K562 (cell line): Measurements from ENCODE around the gene VPS4B. TPM values are rescaled to one million over a fixed set of nuclear protein-coding genes. Genes with fewer than 3 reads are reported as not detected.

ENCODE experiments used
- ATAC-seq: fragments of 200-7000 bp; cut with Tn5 transposase; 3 replicates; pipeline ENCODE4 v1.9.1; 2020; ENCODE audit warnings: moderate library complexity
- BruUV-seq: library from RNA; stranded (reverse); fragments of 400-500 nt; replicated peaks from 2 replicates; lab custom pipeline; 2021; lab: Mats Ljungman, UMichigan
- CTCF ChIA-PET: fragments of 300-600 bp; formaldehyde crosslinking; extraction: SDS; loops from one replicate; lab custom pipeline; 2021; ENCODE audit warnings: low intra/inter-chr PET ratio; lab: Yijun Ruan, JAX
- POLR2A ChIA-PET: fragments of 300-600, 350-650 bp; sonication (Branson Sonifier 250); formaldehyde crosslinking; extraction: SDS; loops from one replicate; lab custom pipeline; 2021; ENCODE audit warnings: antibody characterized with exemption, inconsistent platforms; lab: Yijun Ruan, JAX
- DNase-seq, 4 experiments: peaks; one replicate each; pipeline versions ENCODE4 v3.0.0 to v3.0.0-alpha.2; 2011 to 2018; ENCODE audit warnings: low spot score in 3 of 4, mixed read lengths in 3 of 4; ENCODE audit errors: extremely low read depth in 1 of 4
- FAIRE-seq: peaks from 2 replicates; lab custom pipeline; 2011; peaks lifted over from hg19 to GRCh38; lab: Jason Lieb, UNC
- H2AFZ ChIP-seq: 2 replicates; pipeline ENCODE4 v1.6.0; 2011; ENCODE audit warnings: low read depth, low read length, control low read depth, inconsistent platforms
- H3K27ac ChIP-seq: fragments of 200-600 bp; 3 replicates; pipeline ENCODE4 v1.8.0; 2011; ENCODE audit warnings: low read depth, mild to moderate bottlenecking, control low read depth, inconsistent platforms, low read length, moderate library complexity, mixed read lengths; ENCODE audit errors: extremely low read depth
- H3K27me3 ChIP-seq, 2 experiments: fragments of 300-600 bp in 1 of 2; 2 replicates in 1 of 2; 3 replicates in 1 of 2; pipeline versions ENCODE4 v1.6.0 to v1.8.0; 2011; ENCODE audit warnings: inconsistent platforms in 2 of 2, low read length in 2 of 2, mild to moderate bottlenecking in 1 of 2, mixed read lengths in 1 of 2, moderate library complexity in 1 of 2; ENCODE audit not compliant: control insufficient read depth in 2 of 2, insufficient read depth in 2 of 2
- H3K36me3 ChIP-seq: fragments of 300-600 bp; 3 replicates; pipeline ENCODE4 v1.8.0; 2011; ENCODE audit warnings: mild to moderate bottlenecking, low read length, inconsistent platforms; ENCODE audit not compliant: control insufficient read depth, insufficient read depth
- H3K4me1 ChIP-seq, 2 experiments: fragments of 200-600 bp in 1 of 2; replicated peaks in 1 of 2; 2 replicates in 1 of 2; 3 replicates in 1 of 2; pipeline versions ENCODE4 v1.5.1 to v1.8.0; 2011; ENCODE audit warnings: inconsistent platforms in 2 of 2, low read length in 2 of 2, mild to moderate bottlenecking in 1 of 2, mixed read lengths in 1 of 2, moderate library complexity in 1 of 2; ENCODE audit not compliant: control insufficient read depth in 2 of 2, insufficient read depth in 2 of 2
- H3K4me2 ChIP-seq: 2 replicates; pipeline ENCODE4 v1.6.1; 2011; ENCODE audit warnings: low read length, control low read depth, inconsistent platforms, mixed read lengths; ENCODE audit not compliant: insufficient read depth
- H3K4me3 ChIP-seq: fragments of 200-600 bp; sonication (generic), shearing (Covaris generic); 2 replicates; pipeline ENCODE4 v1.5.1; 2016; ENCODE audit warnings: control low read depth, inconsistent platforms
- H3K79me2 ChIP-seq: fragments of 200-600 bp; 3 replicates; pipeline ENCODE4 v1.8.0; 2011; ENCODE audit warnings: low read length, inconsistent platforms; ENCODE audit not compliant: control insufficient read depth, insufficient read depth
- H3K9ac ChIP-seq, 2 experiments: 2 replicates each; pipeline versions ENCODE4 v1.6.0 to v1.6.1; 2011; ENCODE audit warnings: low read depth in 2 of 2, low read length in 2 of 2, control low read depth in 1 of 2, inconsistent platforms in 1 of 2, mild to moderate bottlenecking in 1 of 2, mixed read lengths in 1 of 2; ENCODE audit not compliant: insufficient read depth in 1 of 2
- H3K9me1 ChIP-seq: one replicate; pipeline ENCODE4 v1.6.0; 2011; ENCODE audit warnings: inconsistent platforms, mild to moderate bottlenecking, low read length, moderate library complexity; ENCODE audit not compliant: control insufficient read depth, insufficient read depth
- H3K9me3 ChIP-seq: replicated peaks from 2 replicates; pipeline ENCODE4 v1.5.1; 2011; ENCODE audit warnings: low read depth, low read length, inconsistent platforms; ENCODE audit not compliant: control insufficient read depth, insufficient read depth
- H4K20me1 ChIP-seq: replicated peaks from 2 replicates; pipeline ENCODE4 v1.6.1; 2011; ENCODE audit warnings: low read length, inconsistent platforms, mixed read lengths; ENCODE audit not compliant: control insufficient read depth, insufficient read depth
- ADNP ChIP-seq: fragments of 200-800 bp; sonication (Bioruptor generic); IDR thresholded peaks from 2 replicates; pipeline ENCODE4 v1.6.1; 2016; ENCODE audit warnings: missing genetic modification characterization, missing compliant biosample characterization
- ARNT ChIP-seq, 2 experiments: fragments of 450-650 bp; IDR thresholded peaks; 2 replicates each; pipeline ENCODE4 v1.6.1; 2016; ENCODE audit warnings: mild to moderate bottlenecking in 1 of 2
- ESRRA ChIP-seq: fragments of 450-650 bp; IDR thresholded peaks from 2 replicates; pipeline ENCODE4 v1.6.1; 2014; ENCODE audit warnings: low read depth, mild to moderate bottlenecking, moderate library complexity, borderline replicate concordance
- FUS ChIP-seq: fragments of 200-400 bp; formaldehyde crosslinking; optimal IDR thresholded peaks from 2 replicates; pipeline ENCODE3; 2017; ENCODE audit warnings: low read depth, low read length
- GTF2F1 ChIP-seq: IDR thresholded peaks from 2 replicates; pipeline ENCODE4 v1.6.1; 2011; ENCODE audit warnings: low read depth, low read length, improper control_type of control experiment
- HDAC6 ChIP-seq: IDR thresholded peaks from 2 replicates; pipeline ENCODE4 v1.6.1; 2012; ENCODE audit warnings: low read depth, mild to moderate bottlenecking, control low read depth, inconsistent platforms, low read length, moderate library complexity
- MCM5 ChIP-seq: fragments of 450-650 bp; IDR thresholded peaks from 2 replicates; pipeline ENCODE4 v1.6.1; 2016; ENCODE audit warnings: low read depth
- NCOA1 ChIP-seq: fragments of 450-650 bp; IDR thresholded peaks from 2 replicates; pipeline ENCODE4 v1.6.1; 2016; ENCODE audit warnings: low read depth
- STAT6 ChIP-seq: sonication (generic); formaldehyde crosslinking; IDR thresholded peaks from 2 replicates; pipeline ENCODE4 v1.8.1; 2023; ENCODE audit warnings: mild to moderate bottlenecking, missing genetic modification reagents
- THAP7 ChIP-seq: fragments of 250-450 bp; sonication (Bioruptor Pico); IDR thresholded peaks from 2 replicates; pipeline ENCODE4 v1.5.0; 2021
- ZKSCAN1 ChIP-seq: fragments of 150-350 bp; IDR thresholded peaks from 2 replicates; pipeline ENCODE4 v1.6.1; 2016; ENCODE audit warnings: low read depth, low read length
- ZNF133 ChIP-seq: fragments of 250-450 bp; sonication (Bioruptor Pico); IDR thresholded peaks from 2 replicates; pipeline ENCODE4 v1.4.0; 2020; ENCODE audit warnings: mild to moderate bottlenecking
- ZNF23 ChIP-seq: fragments of 250-450 bp; sonication (Bioruptor Pico); IDR thresholded peaks from 2 replicates; pipeline ENCODE4 v1.4.0; 2020; ENCODE audit warnings: mild to moderate bottlenecking
- ZNF584 ChIP-seq: fragments of 200-800 bp; sonication (Bioruptor generic); IDR thresholded peaks from 2 replicates; pipeline ENCODE4 v1.6.1; 2016; ENCODE audit warnings: low read depth, mild to moderate bottlenecking, missing genetic modification characterization, missing compliant biosample characterization
- ZNF75A ChIP-seq: fragments of 450-650 bp; formaldehyde crosslinking; IDR thresholded peaks from 2 replicates; pipeline ENCODE4 v1.4.0; 2020; ENCODE audit warnings: mild to moderate bottlenecking
- ZNF76 ChIP-seq: fragments of 250-450 bp; sonication (Bioruptor Pico); IDR thresholded peaks from 2 replicates; pipeline ENCODE4 v1.4.0; 2020; ENCODE audit warnings: mild to moderate bottlenecking, moderate library complexity, borderline replicate concordance
- WGBS: fragments of 100-300 bp; shearing (Covaris generic); methylation state at CpG from one replicate; pipeline ENCODE4 v1.1.6; 2016; ENCODE audit warnings: low coverage, mixed read lengths; ENCODE audit not compliant: insufficient coverage; ENCODE audit errors: missing lambda C conversion rate; 5-methylcytosine and 5-hydroxymethylcytosine counted together
- in situ Hi-C: fragments of 300-500 bp; cut with MboI; formaldehyde crosslinking; loops from 4 replicates; pipeline ENCODE4 v1.15.0; 2018; ENCODE audit warnings: inconsistent platforms, mixed read lengths
- intact Hi-C: fragments of 100-400 bp; cut with micrococcal nuclease; formaldehyde crosslinking; loops from 2 replicates; pipeline ENCODE4 v1.14.2; 2022
- polyA plus RNA-seq, 8 experiments: library from polyadenylated mRNA; depleted of rRNA in 4 of 8; stranded (reverse) in 5 of 8; unstranded in 3 of 8; fragments of >200 nt; fragmentation: Nextera tagmentation in 2 of 8; fragmentation: Illumina TruSeq in 1 of 8; extraction: Ambion mirVana in 2 of 8; extraction: Trizol in 1 of 8; gene quantifications; 2 replicates each; pipeline versions ENCODE4 v1.2.1 to v1.2.3, GENCODE V29; 2011 to 2014; ENCODE audit warnings: inconsistent platforms in 1 of 8, missing spikeins in 1 of 8
- total RNA-seq, 7 experiments: library from RNA; depleted of rRNA in 6 of 7; stranded (reverse); fragments of >200 nt in 6 of 7; fragmentation: Illumina TruSeq in 2 of 7; extraction: Trizol in 2 of 7; gene quantifications; 2 replicates each; pipeline versions ENCODE4 v1.2.1 to v1.2.3, GENCODE V29; 2011 to 2021; ENCODE audit warnings: low replicate concordance in 1 of 7
- TF ChIP-seq, protein P1 (sequence below): sonication (generic); formaldehyde crosslinking; IDR thresholded peaks from 2 replicates; pipeline ENCODE4 v1.9.0; 2022; ENCODE audit warnings: mild to moderate bottlenecking, missing genetic modification reagents
- TF ChIP-seq, protein P2 (sequence below): fragments of 450-650 bp; IDR thresholded peaks from 2 replicates; pipeline ENCODE4 v1.6.1; 2017; ENCODE audit warnings: mild to moderate bottlenecking, moderate library complexity

The VPS4B gene
- total and polyA plus RNA-seq, 9 of the 15 experiments (the other 6 are each of a cell fraction or from before 2014, with no cell fraction given): 7.3 to 16.4 (median 10.4) TPM

DNA sequence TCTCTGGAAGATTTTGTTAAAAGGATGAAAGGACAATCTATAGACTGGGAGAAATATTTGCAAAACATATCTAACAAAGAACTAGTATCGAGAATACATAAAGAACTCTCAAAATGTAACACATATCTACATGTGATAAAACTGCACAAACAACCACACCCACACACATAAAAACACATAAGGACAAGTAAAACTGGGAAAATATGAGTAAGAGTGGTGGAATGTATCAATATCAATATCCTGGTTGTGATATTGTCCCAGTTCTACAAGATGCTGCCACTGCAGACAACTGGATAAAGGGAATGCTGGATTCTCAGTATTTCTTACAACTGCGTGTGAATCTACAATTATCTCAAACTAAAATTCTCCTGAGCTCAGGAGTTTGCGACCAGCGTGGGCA, 9.3 kb downstream of the VPS4B start:
- ChIA-PET POLR2A (no interaction called here), CTCF (no interaction called here)
- H3K79me2 ChIP-seq: peaks cover 18% of the 10 kb centered on the region
- no peaks in the 10 kb centered on the region for H3K9me3 ChIP-seq
- in situ Hi-C loops: no loop called here
- no peak for TF ChIP-seq ZKSCAN1
- no peak for TF ChIP-seq ADNP (tag)
- TF ChIP-seq ZNF23: no peak
- TF ChIP-seq ARNT (IDR thresholded peaks at IDR 0.05): no peak
- TF ChIP-seq, protein P1, sequence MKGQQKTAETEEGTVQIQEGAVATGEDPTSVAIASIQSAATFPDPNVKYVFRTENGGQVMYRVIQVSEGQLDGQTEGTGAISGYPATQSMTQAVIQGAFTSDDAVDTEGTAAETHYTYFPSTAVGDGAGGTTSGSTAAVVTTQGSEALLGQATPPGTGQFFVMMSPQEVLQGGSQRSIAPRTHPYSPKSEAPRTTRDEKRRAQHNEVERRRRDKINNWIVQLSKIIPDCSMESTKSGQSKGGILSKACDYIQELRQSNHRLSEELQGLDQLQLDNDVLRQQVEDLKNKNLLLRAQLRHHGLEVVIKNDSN (CRISPR knock-in tag): no peak
- TF ChIP-seq HDAC6: no peak
- TF ChIP-seq MCM5: no peak
- no peak for TF ChIP-seq STAT6 (CRISPR knock-in tag)
- TF ChIP-seq THAP7 (CRISPR knock-in tag): no peak
- no peak for TF ChIP-seq ZNF133 (CRISPR knock-in tag)
- no peak for TF ChIP-seq ESRRA
- no peak for TF ChIP-seq ZNF584
- TF ChIP-seq ZNF76 (CRISPR knock-in tag): no peak
- TF ChIP-seq GTF2F1: no peak
- no peak for TF ChIP-seq ZNF75A
- TF ChIP-seq, protein P2, sequence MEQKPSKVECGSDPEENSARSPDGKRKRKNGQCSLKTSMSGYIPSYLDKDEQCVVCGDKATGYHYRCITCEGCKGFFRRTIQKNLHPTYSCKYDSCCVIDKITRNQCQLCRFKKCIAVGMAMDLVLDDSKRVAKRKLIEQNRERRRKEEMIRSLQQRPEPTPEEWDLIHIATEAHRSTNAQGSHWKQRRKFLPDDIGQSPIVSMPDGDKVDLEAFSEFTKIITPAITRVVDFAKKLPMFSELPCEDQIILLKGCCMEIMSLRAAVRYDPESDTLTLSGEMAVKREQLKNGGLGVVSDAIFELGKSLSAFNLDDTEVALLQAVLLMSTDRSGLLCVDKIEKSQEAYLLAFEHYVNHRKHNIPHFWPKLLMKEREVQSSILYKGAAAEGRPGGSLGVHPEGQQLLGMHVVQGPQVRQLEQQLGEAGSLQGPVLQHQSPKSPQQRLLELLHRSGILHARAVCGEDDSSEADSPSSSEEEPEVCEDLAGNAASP: no peak
- no peak for TF ChIP-seq NCOA1
- TF ChIP-seq FUS: no peak
- H3K4me3 ChIP-seq: no peak overlapping the region
- H3K9ac ChIP-seq: no peak overlapping the region
- H3K27me3 ChIP-seq: no peaks in the 10 kb centered on the region
- no peak overlapping the region for H3K27ac ChIP-seq
- ATAC-seq (no peak), DNase-seq (no peak), FAIRE-seq (no peak)
- peaks cover 51% of the 10 kb centered on the region; the same call in 2 of the 3 replicates for H3K36me3 ChIP-seq
- no peaks in the 10 kb centered on the region for H3K4me1 ChIP-seq
- H2AFZ ChIP-seq: no peak overlapping the region
- no TSS peak for BruUV-seq
- 79% methylated on average over 2 of the region's 4 CpGs for WGBS
- intact Hi-C loops: no loop called here
- H3K9me1 ChIP-seq: no peaks in the 10 kb centered on the region
- H4K20me1 ChIP-seq: no peaks in the 10 kb centered on the region; the same call in 1 of the 2 replicates
- no peak overlapping the region for H3K4me2 ChIP-seq
